ENCODE results near the gene TCF19. TPM values are rescaled to one million over a fixed set of nuclear protein-coding genes. Genes with fewer than 3 reads are reported as not detected.

TCF19 gene
- total RNA-seq, 1 experiment from 2014 or later = 16.1 TPM

Small RNA genes within 50 kb of the gene (small RNA-seq; reads per million reads assigned to genes)
- gene POLR2LP1 = 0 reads per million in 2 experiments

Other genes starting within 250 kb of the TCF19 start
- gene VARS2, start 244.4 kb upstream of the TCF19 start, total RNA-seq (2014; rRNA removed; shearing (Covaris generic)) = 36.5 and 44.1 TPM in 2 replicates
- gene SFTA2, start 226.4 kb upstream of the TCF19 start, total RNA-seq (2014; rRNA removed; shearing (Covaris generic)) = not detected in 2 replicates
- not detected in 2 replicates for gene MUCL3, start 217.6 kb upstream of the TCF19 start, total RNA-seq (2014; rRNA removed; shearing (Covaris generic))
- not detected in 2 replicates for gene MUC21, start 174.9 kb upstream of the TCF19 start, total RNA-seq (2014; rRNA removed; shearing (Covaris generic))
- not detected in 2 replicates for gene MUC22, start 148.1 kb upstream of the TCF19 start, total RNA-seq (2014; rRNA removed; shearing (Covaris generic))
- gene C6orf15, start 46.0 kb upstream of the TCF19 start, total RNA-seq (2014; rRNA removed; shearing (Covaris generic)) = not detected in 2 replicates
- gene PSORS1C1, start 43.8 kb upstream of the TCF19 start, total RNA-seq (2014; rRNA removed; shearing (Covaris generic)) = not detected in 2 replicates
- not detected in 2 replicates for gene CDSN, start 38.1 kb upstream of the TCF19 start, total RNA-seq (2014; rRNA removed; shearing (Covaris generic))
- not detected in 2 replicates for gene PSORS1C2, start 19.5 kb upstream of the TCF19 start, total RNA-seq (2014; rRNA removed; shearing (Covaris generic))
- 12.0 and 13.4 TPM in 2 replicates for gene CCHCR1, start 787 bp upstream of the TCF19 start, total RNA-seq (2014; rRNA removed; shearing (Covaris generic))
- not detected in 2 replicates for gene POU5F1, start 12.1 kb downstream of the TCF19 start, total RNA-seq (2014; rRNA removed; shearing (Covaris generic))
- 131 and 136 TPM in 2 replicates for gene HLA-C, start 113.5 kb downstream of the TCF19 start, total RNA-seq (2014; rRNA removed; shearing (Covaris generic))
- 179 and 192 TPM in 2 replicates for gene HLA-B, start 198.6 kb downstream of the TCF19 start, total RNA-seq (2014; rRNA removed; shearing (Covaris generic))
- gene MICA, start 245.0 kb downstream of the TCF19 start, total RNA-seq (2014; rRNA removed; shearing (Covaris generic)) = 71.5 and 77.4 TPM in 2 replicates